ENCODE results near the gene ASTL.

DNA sequence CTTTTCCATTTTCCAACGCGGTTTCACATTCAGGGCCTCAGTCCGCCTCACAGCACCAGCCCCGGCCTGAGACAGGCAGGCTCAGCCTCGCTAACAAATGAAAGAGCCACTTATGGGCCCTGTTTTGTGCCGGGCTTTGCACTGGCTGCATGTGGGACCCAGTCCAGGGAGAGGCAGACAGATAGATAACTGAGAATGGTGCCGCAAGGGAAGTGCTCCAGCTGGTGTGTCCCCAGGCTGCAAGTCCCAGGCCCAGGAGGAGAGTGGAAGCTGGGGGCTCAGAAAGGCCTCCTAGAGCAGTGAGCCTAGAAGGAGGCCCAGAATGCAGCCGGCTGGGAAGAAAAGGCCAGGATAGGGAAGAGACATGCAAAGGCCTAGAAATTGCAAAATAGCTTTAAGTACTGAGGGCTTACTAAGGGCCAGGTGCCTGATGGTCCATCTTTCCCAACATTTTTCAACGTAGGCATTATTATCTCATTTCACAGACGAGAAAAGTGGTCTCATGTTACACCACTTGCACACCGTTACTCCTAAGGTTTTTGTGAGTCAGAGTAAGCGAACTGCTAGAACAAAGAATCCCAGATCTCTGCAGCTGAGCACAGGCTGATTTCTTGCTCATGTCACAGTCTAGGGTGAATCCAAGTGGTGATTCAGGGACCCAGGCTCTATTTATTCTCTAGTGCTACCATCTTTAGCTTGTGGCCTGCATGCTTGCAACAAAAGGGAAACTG, 47.9 kb downstream of the ASTL start:
- TF ChIP-seq EZH2 (IDR thresholded peaks at IDR 0.05; ENCODE audit: insufficient read depth, poor library complexity, severe bottlenecking) (no peak), EZH2phosphoT487 (IDR thresholded peaks at IDR 0.05; ENCODE audit: insufficient read depth, low read depth) (no peak)

All from GM23248 (cell line).